ENCODE measurements around the gene PCDHGA10.

DNA sequence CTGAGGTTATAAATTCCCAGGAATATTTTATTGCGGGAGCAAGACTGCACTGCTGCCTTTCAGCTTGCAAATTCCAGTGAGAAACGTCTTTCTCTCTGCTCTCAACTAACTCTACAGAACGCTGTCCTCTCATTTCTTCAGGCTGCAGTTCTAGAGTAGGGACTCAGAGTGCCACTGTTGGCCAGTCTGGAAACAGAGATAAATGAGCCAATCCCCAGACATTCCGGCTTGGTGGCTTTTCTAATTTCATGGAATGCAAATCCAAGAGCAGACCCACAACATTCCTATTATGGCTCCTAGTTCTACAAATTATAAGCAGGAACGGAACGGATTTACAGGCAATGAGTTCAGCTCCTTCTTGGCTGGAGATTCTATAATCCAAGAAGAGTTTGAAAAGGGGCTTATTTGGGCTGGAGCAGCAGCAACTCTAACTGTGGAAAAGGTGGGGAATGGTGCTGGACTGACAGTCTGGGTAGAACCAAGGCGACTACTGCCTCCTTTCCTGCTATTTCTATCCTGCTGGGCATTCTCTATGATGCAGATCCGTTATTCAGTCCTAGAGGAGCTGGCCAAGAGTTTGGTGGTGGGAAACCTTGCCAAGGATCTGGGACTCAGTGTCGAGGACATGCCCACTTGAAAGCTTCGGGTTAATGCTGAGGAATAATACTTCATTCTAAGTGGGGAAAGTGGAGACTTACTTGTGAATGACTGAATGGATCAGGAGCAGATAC lies 26.8 kb downstream of the PCDHGA10 start:
- TF ChIP-seq, protein P1, sequence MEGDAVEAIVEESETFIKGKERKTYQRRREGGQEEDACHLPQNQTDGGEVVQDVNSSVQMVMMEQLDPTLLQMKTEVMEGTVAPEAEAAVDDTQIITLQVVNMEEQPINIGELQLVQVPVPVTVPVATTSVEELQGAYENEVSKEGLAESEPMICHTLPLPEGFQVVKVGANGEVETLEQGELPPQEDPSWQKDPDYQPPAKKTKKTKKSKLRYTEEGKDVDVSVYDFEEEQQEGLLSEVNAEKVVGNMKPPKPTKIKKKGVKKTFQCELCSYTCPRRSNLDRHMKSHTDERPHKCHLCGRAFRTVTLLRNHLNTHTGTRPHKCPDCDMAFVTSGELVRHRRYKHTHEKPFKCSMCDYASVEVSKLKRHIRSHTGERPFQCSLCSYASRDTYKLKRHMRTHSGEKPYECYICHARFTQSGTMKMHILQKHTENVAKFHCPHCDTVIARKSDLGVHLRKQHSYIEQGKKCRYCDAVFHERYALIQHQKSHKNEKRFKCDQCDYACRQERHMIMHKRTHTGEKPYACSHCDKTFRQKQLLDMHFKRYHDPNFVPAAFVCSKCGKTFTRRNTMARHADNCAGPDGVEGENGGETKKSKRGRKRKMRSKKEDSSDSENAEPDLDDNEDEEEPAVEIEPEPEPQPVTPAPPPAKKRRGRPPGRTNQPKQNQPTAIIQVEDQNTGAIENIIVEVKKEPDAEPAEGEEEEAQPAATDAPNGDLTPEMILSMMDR (conservative IDR thresholded peaks at IDR 0.05; ENCODE audit: low read length), result no peak
- no peak for TF ChIP-seq EZH2phosphoT487 (IDR thresholded peaks at IDR 0.05; ENCODE audit: borderline replicate concordance)
